GM10248 (cell line): ENCODE measurements around the gene KCNIP4.

Source experiments
- CTCF ChIA-PET: fragments of 300-600 bp; sonication (Branson Sonifier 250); formaldehyde crosslinking; extraction: SDS; loops from one replicate; lab custom pipeline; 2021; ENCODE audit warnings: antibody characterized with exemption; lab: Yijun Ruan, JAX
- POLR2A ChIA-PET: fragments of 350-650 bp; sonication (Branson Sonifier 250); formaldehyde crosslinking; extraction: SDS; loops from one replicate; lab custom pipeline; 2020; ENCODE audit warnings: antibody characterized with exemption; lab: Yijun Ruan, JAX
- DNase-seq: peaks from one replicate; pipeline ENCODE4 v3.0.0; 2012; ENCODE audit errors: extremely low spot score
- CTCF ChIP-seq: IDR thresholded peaks from 2 replicates; pipeline ENCODE4 v1.5.1; 2012; ENCODE audit warnings: mild to moderate bottlenecking, low read depth; ENCODE audit errors: extremely low read depth, missing control alignments, control extremely low read depth

The KCNIP4 gene

GRCh38 chr4:21457086-21457840 lies 491.3 kb downstream of the KCNIP4 start:
- ChIA-PET CTCF (interaction anchor here (2.0 kb wide), 1 partner anchor 12 kb away, joined by 7 read pairs; no protein-coding TSS in a partner anchor), POLR2A (no interaction called here)
- no peak for DNase-seq
- TF ChIP-seq CTCF, result no peak

- DNase-seq, result no peak
- ChIA-PET CTCF (interaction anchor here (1.3 to 1.9 kb wide), 2 partner anchors 11 to 15 kb away, joined by 3 to 6 read pairs; no protein-coding TSS in a partner anchor), POLR2A (no interaction called here)
- no peak for TF ChIP-seq CTCF
Measured at GRCh38 chr4:21454831-21455230, 493.7 kb downstream of the KCNIP4 start.

- no peak for DNase-seq
- ChIA-PET CTCF (interaction anchor here (1.1 to 1.9 kb wide), 3 partner anchors 11 to 129 kb away, joined by 3 to 6 read pairs (median 3); no protein-coding TSS in a partner anchor), POLR2A (no interaction called here)
- TF ChIP-seq CTCF, result no peak
Measured at GRCh38 chr4:21454201-21454600, 494.4 kb downstream of the KCNIP4 start.

- no peak for TF ChIP-seq CTCF
- ChIA-PET CTCF (interaction anchor here (1.9 kb wide), 1 partner anchor 17 kb away, joined by 6 read pairs; no protein-coding TSS in a partner anchor), POLR2A (no interaction called here)
- DNase-seq, result no peak
Measured at GRCh38 chr4:21452931-21453330, 495.6 kb downstream of the KCNIP4 start.

- ChIA-PET CTCF (no interaction called here), POLR2A (no interaction called here)
- TF ChIP-seq CTCF, result no peak
- DNase-seq, result no peak
Measured at GRCh38 chr4:21451032-21451431, 497.5 kb downstream of the KCNIP4 start.

- TF ChIP-seq CTCF, result no peak
- CTCF ChIA-PET, result no interaction called here
- POLR2A ChIA-PET, result no interaction called here
- DNase-seq, result no peak
Measured at GRCh38 chr4:21450331-21450730, 498.2 kb downstream of the KCNIP4 start.
